GM21367 (cell line): ENCODE results near the gene RASGRP2.

Source experiments
- ATAC-seq: cut with Tn5 transposase; IDR thresholded peaks from one replicate; pipeline ENCODE4 v1.9.1; 2021; ENCODE audit not compliant: unreplicated experiment

The RASGRP2 gene

DNA sequence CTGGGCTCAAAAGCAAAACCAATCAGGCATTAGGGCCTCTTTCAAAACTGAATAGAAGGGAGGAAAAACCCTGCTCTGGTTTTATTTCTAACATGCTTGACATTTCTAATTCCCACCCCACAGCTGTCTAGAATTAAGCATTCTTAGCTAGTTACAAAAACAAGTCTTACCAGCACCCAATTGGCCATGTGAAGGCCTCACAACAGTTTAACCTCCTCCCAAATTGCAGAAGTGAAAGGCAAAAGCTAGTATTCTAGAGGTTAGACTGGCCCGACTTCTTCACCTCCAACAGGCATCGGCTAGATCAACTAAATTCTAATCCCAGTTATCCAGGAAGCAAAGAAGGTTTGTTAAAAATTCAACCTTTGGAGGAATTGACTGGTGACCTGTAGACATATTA, 27.9 kb upstream of the RASGRP2 start:
- ATAC-seq: no peak

GRCh38 chr11:64770120-64770519, 26.2 kb upstream of the RASGRP2 start:
- ATAC-seq: no peak

- no peak for ATAC-seq
Measured at GRCh38 chr11:64769283-64769682, 25.3 kb upstream of the RASGRP2 start.

DNA sequence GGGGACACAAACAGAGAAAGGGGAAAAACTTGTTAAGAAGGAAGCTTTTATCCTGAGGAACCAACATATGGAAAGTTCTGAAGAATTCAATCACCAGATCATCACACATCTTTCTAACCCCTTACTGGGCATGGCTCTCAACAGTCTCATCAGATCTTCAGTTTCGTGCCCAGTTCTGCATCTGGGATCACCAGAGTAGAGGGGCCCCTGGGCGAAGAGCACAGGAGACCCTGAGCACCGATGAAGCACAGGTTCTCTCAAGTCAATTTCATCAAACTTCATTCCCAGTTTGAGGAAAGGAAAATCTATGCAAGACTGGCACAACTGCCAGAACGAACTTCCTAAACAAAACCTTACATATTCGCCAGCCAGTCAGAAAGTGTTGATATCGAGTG, 24.4 kb upstream of the RASGRP2 start:
- no peak for ATAC-seq

DNA sequence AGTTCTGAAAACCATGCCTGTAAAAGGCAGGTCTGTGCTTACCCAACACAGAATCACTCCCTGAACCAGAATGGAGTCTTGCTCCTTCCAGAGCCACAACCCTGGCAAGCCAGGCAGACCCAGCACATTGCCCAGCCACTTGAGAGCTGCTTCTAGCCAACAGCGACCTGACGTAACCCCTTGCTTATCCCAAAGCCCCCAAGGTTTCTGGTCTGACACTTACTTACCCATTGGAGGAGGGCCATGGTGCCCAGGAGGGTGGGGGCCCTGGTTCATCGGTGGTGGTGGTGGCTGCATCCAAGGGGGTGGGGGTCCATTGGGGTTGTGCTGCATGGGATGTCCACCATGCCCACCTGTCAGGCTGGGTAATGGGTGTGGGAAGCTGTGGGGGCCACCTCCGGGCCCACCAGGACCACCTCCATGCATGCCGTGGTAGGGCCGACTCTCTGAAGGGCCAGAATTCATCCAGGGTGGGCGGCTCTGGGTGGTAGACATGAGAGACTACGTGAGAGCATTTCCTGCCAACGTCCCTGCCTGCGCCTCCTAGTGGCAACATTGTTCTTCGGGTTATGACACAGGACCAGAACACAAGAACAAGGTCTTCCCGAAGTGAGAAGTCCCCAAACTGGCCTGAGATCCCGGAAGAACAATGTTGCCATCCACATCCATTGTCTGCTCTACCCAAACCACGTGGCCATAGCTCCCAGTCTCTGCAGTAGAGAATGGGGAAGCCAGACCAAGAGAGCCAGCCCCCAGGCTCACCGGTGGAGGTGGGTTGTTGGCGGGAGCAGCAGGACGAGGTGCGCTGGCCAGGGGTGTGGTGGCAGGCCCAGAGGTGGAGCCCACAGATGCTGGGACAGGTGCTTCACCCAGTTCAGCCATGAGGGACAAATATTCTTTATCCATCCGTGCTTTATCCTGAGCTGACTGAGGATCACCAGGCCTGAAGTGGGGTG, 23.7 kb upstream of the RASGRP2 start:
- no peak for ATAC-seq

DNA sequence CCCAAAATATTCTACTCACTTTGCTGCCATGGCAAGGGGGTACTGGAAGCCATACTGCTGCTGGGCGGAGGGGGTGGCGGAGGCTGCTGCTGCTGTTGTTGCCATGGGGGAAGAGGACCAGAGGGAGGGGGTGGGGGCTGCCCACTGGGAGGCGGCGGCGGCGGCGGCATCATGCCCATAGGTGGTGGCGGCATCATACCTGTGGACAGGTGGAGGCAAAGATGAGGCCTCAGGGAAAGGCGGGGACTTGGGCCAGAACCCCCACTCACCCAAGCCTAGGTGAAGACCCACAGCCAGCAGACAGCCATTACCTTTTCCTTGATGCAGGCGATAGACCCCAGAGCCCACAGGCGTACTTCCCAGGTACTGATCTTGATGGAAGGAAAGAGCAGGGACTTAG, 22.9 kb upstream of the RASGRP2 start:
- no peak for ATAC-seq

GRCh38 chr11:64765851-64766665, 22.1 kb upstream of the RASGRP2 start:
- ATAC-seq: no peak

DNA sequence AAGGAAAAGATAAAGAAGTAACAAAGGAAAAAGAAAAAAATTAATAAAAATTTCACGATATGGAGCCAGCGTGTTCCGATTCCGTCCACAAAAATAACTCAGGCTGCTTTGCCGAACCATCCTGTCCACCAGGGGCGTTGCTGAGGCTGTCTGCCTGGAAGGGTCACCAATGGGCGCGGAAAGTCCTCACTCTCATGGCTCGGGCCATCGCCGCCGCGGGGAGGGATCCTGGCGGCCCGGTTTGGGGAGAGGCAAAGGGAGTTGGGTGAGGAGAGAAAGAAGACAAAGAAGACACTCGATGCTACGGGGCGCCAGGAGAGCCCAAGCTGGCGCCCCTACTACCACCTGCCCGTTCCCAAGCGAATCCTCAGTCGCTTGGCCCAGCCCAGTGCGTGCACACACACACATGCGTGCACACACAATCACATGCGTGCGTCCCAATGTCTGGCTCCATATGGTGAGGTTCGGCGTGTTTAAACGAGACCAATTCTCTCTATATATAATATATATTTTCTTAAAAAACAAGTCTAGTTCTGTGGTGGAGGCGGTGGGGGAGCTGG, 21.4 kb upstream of the RASGRP2 start:
- ATAC-seq: no peak

DNA sequence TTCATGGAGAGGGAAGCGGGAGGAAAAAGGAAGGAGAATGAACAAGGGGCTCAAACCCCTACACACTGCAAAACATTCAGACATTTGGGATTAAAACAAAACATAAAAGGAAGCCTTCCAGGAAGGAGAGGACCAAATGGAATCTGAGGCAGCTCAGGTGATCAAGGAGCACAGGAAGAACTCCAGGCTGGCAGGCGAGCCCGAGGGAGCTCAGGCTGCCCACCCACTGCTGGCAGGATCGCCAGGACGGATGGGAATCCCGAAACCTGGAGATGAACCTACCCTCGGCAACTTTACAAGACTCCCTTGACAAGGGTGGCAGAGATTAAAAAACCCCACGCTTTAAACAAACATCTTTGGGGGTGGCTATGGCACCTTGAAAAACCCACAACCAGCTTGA, 20.8 kb upstream of the RASGRP2 start:
- no peak for ATAC-seq

DNA sequence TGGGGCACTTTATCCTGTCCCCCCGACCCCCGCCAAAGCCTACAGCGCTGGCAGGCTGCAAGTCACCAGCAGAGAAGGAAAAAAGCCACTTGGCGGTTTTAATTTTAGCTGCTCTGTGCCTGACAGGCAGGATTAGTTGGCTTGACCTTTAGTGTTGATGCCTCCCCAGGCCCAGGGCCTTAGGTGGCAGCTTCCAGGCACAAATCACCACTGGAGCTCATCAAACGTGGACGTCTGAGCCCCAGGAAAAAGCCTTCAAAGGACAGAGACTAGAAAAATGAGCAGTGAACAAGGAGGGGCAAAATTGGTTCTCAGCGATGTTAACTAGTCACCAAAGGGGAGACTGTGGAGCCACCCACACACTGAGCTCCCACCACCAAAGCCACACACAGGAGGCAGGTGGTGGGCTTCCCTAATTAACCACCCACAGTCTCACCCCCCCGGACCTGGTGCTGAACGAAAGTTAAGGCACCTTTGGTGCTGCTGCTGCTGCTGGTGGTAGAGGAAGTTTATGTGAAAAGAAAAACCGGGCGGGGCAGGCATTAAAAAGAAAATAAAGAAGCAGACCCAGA, 20.2 kb upstream of the RASGRP2 start:
- no peak for ATAC-seq

GRCh38 chr11:64763526-64764039, 19.6 kb upstream of the RASGRP2 start:
- ATAC-seq: no peak

DNA sequence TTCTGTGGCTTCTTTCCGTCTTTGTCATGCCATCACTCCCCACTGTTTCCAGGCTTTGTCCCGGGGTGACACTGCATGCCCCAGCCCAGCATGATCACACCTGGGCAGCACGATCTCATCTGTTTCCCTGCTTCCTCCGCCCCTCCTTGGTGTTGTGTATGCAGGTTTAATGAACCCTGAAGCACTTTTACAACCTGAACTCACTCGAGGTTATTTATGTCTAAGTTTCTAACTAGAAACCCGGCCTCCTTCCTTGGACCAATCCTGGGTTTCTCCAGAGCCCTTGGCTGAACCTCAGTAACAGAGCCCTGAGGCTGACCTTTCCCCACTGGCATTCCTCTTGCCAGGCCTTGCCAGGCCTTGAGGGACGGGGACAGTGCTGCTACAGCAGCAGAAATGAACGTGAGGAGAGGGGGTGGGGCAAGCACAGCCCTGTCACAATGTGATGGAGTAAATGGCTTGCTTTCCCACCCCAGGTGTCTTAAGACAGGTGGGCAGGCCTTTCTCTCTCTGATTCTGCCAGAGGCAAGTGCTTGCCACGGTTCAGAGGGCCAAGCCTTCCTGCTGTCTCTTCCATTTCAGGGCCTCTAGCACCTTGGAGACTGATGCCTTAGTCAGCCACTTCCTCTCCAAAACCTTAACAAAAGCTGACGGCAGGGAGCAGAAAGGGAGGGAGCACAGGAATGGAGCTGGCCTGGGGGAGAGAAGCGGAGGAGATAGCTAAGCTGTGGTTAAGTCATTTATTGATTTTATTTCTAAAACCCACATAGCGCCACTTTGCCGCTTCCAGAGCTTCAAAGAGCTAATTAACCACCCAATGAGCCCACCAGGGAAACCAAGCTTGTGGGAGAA, 19.0 kb upstream of the RASGRP2 start:
- ATAC-seq: no peak

GRCh38 chr11:64762277-64762673, 18.3 kb upstream of the RASGRP2 start:
- no peak for ATAC-seq

GRCh38 chr11:64760759-64761420, 16.9 kb upstream of the RASGRP2 start:
- ATAC-seq: no peak

GRCh38 chr11:64759722-64760719, 16.1 kb upstream of the RASGRP2 start, which contains the start of gene PYGM:
PYGM (minus strand) TSS chr11:64759974; CDS start chr11:64759898, 76 bp downstream.
- no peak for ATAC-seq

DNA sequence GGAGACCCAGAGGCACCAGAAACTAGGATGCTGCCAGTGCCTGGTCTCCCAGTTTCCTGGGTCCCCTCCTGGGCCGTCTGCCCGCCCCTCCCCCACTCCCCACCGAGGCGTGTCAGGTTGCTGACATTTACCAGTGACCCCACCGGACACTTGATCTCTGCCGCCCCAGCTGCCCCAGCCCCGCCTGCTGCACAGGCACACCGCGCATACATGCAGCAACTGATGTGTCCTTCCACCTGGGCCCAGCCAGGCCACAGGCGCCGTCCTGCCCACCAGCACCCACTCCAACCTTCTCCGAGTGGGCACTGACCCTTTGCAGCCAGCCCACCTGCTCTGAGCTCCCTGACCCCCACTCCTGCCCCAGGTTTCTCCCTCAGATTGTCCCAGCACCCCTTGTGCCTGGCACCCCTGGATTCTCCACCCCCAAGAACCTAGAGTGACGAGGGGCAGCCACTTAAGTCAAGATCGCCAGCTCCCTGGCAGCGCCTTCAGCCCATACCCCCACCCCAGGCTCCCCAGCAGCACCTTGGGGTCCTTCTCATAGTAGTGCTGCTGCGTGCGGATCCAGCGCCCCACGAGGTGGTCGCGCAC, 15.3 kb upstream of the RASGRP2 start:
- ATAC-seq: no peak

DNA sequence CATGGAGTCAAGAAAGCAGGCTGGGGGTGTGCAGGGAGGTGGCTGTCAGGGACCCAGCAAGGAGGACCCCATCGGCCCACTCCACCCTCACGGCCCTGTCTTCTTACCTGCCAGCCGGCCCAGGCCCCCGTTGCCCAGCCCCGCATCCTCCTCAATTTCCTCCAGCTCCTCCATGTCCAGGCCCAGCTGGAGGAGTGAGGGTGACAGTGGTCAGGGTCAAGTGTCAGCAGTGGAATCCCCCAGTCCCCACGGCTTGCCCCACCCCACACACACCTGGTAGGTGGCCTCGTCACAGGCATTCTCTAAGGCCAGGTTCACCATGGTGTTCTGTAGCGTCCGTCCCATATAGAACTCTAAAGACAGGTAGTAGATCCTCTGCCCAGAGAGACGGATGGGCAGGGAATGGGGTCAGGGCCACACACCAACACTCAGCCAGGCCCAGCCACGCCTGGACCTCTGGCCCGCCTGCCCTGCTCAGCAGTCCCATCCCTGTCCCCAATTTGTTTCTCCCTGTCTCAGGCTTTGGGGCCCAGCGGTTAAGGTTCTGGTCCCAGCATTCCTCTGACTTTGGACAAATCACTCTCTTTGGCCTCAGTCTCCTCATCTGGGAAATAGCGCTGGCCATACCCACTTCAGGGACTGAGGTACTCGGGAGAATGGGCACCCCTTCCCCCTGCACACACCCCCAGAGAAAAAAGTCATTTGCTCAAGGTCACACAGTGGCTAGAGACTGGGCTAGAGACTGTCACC, 14.6 kb upstream of the RASGRP2 start:
- no peak for ATAC-seq
